GM21723 (cell line): ENCODE results near the gene ADAMTS7.
"Not testable (repeated sequence)": the region's sequence is repeated elsewhere in the genome, so short reads cannot be mapped to it uniquely, and the experiment has no call there.

Source experiments
- ATAC-seq: cut with Tn5 transposase; IDR thresholded peaks from one replicate; pipeline ENCODE4 v1.9.1; 2021; ENCODE audit warnings: mild to moderate bottlenecking, moderate library complexity; ENCODE audit not compliant: unreplicated experiment

ADAMTS7 gene

GRCh38 chr15:78727561-78727960 lies 83.7 kb downstream of the ADAMTS7 start:
- ATAC-seq, result no peak

- no peak for ATAC-seq
These were observed 84.3 kb downstream of the ADAMTS7 start for GRCh38 chr15:78726870-78727551.

GRCh38 chr15:78719819-78720450 lies 91.3 kb downstream of the ADAMTS7 start:
- not testable (repeated sequence) for ATAC-seq

- ATAC-seq, result no peak
These were observed 92.4 kb downstream of the ADAMTS7 start for GRCh38 chr15:78718837-78719236.

GRCh38 chr15:78717956-78718656 lies 93.2 kb downstream of the ADAMTS7 start:
- no peak for ATAC-seq

GRCh38 chr15:78716651-78717050 lies 94.6 kb downstream of the ADAMTS7 start:
- no peak for ATAC-seq

- no peak for ATAC-seq
These were observed 95.3 kb downstream of the ADAMTS7 start for GRCh38 chr15:78715930-78716329.

GRCh38 chr15:78715434-78715833 lies 95.8 kb downstream of the ADAMTS7 start:
- ATAC-seq, result no peak

GRCh38 chr15:78714890-78715289 lies 96.4 kb downstream of the ADAMTS7 start:
- no peak for ATAC-seq

- no peak for ATAC-seq
These were observed 98.3 kb downstream of the ADAMTS7 start for GRCh38 chr15:78712797-78713515.

GRCh38 chr15:78711638-78712037 lies 99.6 kb downstream of the ADAMTS7 start:
- no peak for ATAC-seq

- peak; percentile 61 for ATAC-seq
These were observed 101.9 kb downstream of the ADAMTS7 start for GRCh38 chr15:78709263-78709882.
